Muscle layer of colon (tissue), 2 donors: ENCODE measurements around the gene PHACTR3.

ENCODE experiments used
- H3K27ac ChIP-seq: one replicate; pipeline ENCODE4 v1.7.0; 2013; ENCODE audit warnings: low read depth, mild to moderate bottlenecking, low read length, moderate library complexity
- H3K27me3 ChIP-seq, 2 donors: one replicate each; pipeline ENCODE4 v1.7.0; 2013; ENCODE audit warnings: low read length in 2 of 2, mild to moderate bottlenecking in 2 of 2; ENCODE audit not compliant: insufficient read depth in 2 of 2, control insufficient read depth in 1 of 2
- H3K36me3 ChIP-seq: one replicate; pipeline ENCODE4 v1.7.0; 2013; ENCODE audit warnings: mild to moderate bottlenecking, low read length; ENCODE audit not compliant: insufficient read depth
- H3K4me1 ChIP-seq: one replicate; pipeline ENCODE4 v1.7.0; 2013; ENCODE audit warnings: mild to moderate bottlenecking, low read length; ENCODE audit not compliant: insufficient read depth
- H3K4me3 ChIP-seq, 2 donors: one replicate each; pipeline ENCODE4 v1.7.0; 2013; ENCODE audit warnings: low read length in 2 of 2, low read depth in 1 of 2, mild to moderate bottlenecking in 1 of 2, moderate library complexity in 1 of 2
- H3K9ac ChIP-seq: one replicate; pipeline ENCODE4 v1.7.0; 2013; ENCODE audit warnings: low read length
- H3K9me3 ChIP-seq: one replicate; pipeline ENCODE4 v1.7.0; 2013; ENCODE audit warnings: mild to moderate bottlenecking, low read length
- donor health status: abdominal sarcoma.
- donor health status: Adenocarcinoma of cecum.

Gene PHACTR3

GRCh38 chr20:59731376-59731775, 127.0 kb downstream of the PHACTR3 start:
- no peak overlapping the region for H3K4me3 ChIP-seq
- H3K27me3 ChIP-seq: no peaks in the 10 kb centered on the region
- no peak overlapping the region for H3K27ac ChIP-seq

DNA sequence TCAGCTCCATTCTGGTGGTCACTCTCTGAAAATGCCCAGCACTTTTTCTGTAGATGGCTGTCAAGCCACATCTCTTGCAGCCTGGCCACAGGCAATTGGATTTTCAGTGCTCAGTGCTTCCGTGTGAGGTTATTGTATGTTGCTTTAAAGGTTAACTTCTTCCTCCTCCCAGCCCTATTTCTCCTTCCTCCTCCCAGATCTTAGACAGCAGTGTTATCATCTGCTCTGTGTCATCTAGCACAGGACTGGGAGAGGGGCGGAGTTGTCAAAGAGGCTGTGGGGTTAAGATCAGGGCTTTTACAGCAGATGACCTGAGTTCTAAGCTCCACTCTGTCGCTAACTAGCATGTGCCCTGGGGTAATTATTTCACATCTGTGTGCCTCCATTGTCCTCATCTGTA, 129.0 kb downstream of the PHACTR3 start:
- Histone ChIP-seq H3K9ac (no peak overlapping the region), H3K4me1 (no peaks in the 10 kb centered on the region), H3K4me3 (no peak overlapping the region), H3K36me3 (no peaks in the 10 kb centered on the region), H3K9me3 (no peaks in the 10 kb centered on the region), H3K27me3 (no peaks in the 10 kb centered on the region), H3K27ac (no peak overlapping the region)

More at GRCh38 chr20:59731376-59731775, 127.0 kb downstream of the PHACTR3 start:
- no peaks in the 10 kb centered on the region for H3K4me1 ChIP-seq
- no peaks in the 10 kb centered on the region for H3K36me3 ChIP-seq
- H3K9me3 ChIP-seq: no peaks in the 10 kb centered on the region
- H3K9ac ChIP-seq: no peak overlapping the region

GRCh38 chr20:59735486-59735885, 131.1 kb downstream of the PHACTR3 start:
- no peaks in the 10 kb centered on the region for H3K27me3 ChIP-seq
- no peaks in the 10 kb centered on the region for H3K4me1 ChIP-seq
- no peak overlapping the region for H3K27ac ChIP-seq
- no peaks in the 10 kb centered on the region for H3K36me3 ChIP-seq
- H3K4me3 ChIP-seq: no peak overlapping the region
- H3K9ac ChIP-seq: no peak overlapping the region
- H3K9me3 ChIP-seq: no peaks in the 10 kb centered on the region

GRCh38 chr20:59735917-59736316, 131.6 kb downstream of the PHACTR3 start:
- Histone ChIP-seq H3K27me3 (no peaks in the 10 kb centered on the region), H3K9me3 (no peaks in the 10 kb centered on the region), H3K27ac (no peak overlapping the region), H3K4me3 (no peak overlapping the region), H3K36me3 (no peaks in the 10 kb centered on the region), H3K4me1 (no peaks in the 10 kb centered on the region), H3K9ac (no peak overlapping the region)

GRCh38 chr20:59736366-59736765, 132.0 kb downstream of the PHACTR3 start:
- Histone ChIP-seq H3K4me3 (no peak overlapping the region), H3K36me3 (no peaks in the 10 kb centered on the region), H3K27ac (no peak overlapping the region), H3K9me3 (no peaks in the 10 kb centered on the region), H3K27me3 (no peaks in the 10 kb centered on the region), H3K4me1 (no peaks in the 10 kb centered on the region), H3K9ac (no peak overlapping the region)

GRCh38 chr20:59737073-59737666, 132.8 kb downstream of the PHACTR3 start:
- H3K27me3 ChIP-seq: no peaks in the 10 kb centered on the region
- no peak overlapping the region for H3K27ac ChIP-seq
- no peak overlapping the region for H3K9ac ChIP-seq
- H3K9me3 ChIP-seq: no peaks in the 10 kb centered on the region
- H3K4me3 ChIP-seq: no peak overlapping the region
- no peaks in the 10 kb centered on the region for H3K36me3 ChIP-seq
- no peaks in the 10 kb centered on the region for H3K4me1 ChIP-seq

GRCh38 chr20:59737816-59738215, 133.5 kb downstream of the PHACTR3 start:
- Histone ChIP-seq H3K9me3 (no peaks in the 10 kb centered on the region), H3K27me3 (no peaks in the 10 kb centered on the region), H3K4me3 (no peak overlapping the region), H3K27ac (no peak overlapping the region), H3K4me1 (no peaks in the 10 kb centered on the region), H3K9ac (no peak overlapping the region), H3K36me3 (no peaks in the 10 kb centered on the region)

DNA sequence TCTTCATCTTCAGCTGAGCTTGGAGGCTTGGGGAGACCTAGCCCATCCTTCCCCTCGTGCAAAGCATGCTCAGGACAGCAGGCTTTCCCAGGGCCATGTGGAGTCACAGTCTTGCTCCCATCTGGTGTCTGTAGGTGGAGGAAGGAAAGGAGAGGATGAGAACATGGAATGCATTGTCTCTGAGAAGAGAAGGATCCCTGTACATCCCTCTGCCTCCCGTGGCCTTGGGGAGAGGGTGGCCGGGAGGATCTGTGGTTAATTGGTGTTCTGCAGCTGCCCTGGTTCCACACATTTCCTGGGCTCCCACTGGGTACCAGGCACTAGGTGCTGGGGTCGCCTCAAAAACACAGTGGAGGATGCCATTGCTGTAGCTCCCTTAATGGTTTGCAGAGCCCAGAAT, 134.5 kb downstream of the PHACTR3 start:
- no peak overlapping the region for H3K27ac ChIP-seq
- H3K9ac ChIP-seq: no peak overlapping the region
- H3K9me3 ChIP-seq: no peaks in the 10 kb centered on the region
- no peak overlapping the region for H3K4me3 ChIP-seq
- H3K36me3 ChIP-seq: no peaks in the 10 kb centered on the region
- H3K27me3 ChIP-seq: no peaks in the 10 kb centered on the region
- no peaks in the 10 kb centered on the region for H3K4me1 ChIP-seq

DNA sequence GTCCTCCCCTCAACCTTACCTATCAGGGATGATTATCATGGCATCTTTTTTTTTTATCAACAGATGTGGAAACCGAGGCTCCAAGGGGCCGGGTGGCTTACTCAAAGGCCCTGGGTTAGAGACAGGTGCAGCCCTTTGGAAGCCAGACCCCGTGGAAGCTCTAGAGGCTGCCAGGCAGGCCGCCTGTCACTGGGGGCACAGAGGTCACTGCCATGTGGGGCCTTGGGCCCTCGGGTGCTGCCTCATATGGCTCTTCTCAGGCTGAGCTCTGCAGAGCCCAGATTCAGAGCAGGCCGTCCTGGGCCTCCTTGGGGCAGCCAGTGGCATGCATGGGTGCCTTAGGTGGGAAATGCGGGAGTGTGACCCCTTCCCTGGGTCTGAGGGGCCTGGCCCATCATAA, 136.3 kb downstream of the PHACTR3 start:
- no peak overlapping the region for H3K27ac ChIP-seq
- no peaks in the 10 kb centered on the region for H3K9me3 ChIP-seq
- H3K36me3 ChIP-seq: no peaks in the 10 kb centered on the region
- H3K4me1 ChIP-seq: no peaks in the 10 kb centered on the region
- H3K4me3 ChIP-seq: no peak overlapping the region
- no peaks in the 10 kb centered on the region for H3K27me3 ChIP-seq
- H3K9ac ChIP-seq: no peak overlapping the region

DNA sequence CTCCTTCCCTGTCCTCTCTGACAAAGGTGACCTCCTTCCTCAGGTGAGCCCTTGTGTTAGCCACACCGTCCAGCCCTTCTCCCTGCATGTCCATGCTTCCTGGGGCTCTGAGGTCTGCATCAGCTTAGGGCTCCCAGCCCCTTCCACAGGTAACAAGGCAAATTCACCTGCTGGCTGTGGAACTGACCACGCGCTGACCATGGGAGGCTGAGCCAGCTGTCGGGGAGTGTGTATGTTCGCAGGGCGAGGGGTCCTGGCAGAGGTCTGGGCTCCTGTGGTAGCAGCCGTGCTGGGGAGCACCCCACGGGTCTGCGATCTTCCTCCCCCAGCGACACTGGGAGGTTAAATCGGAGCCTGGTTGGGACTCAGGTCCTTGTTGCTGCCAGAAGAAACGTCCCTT, 136.7 kb downstream of the PHACTR3 start:
- Histone ChIP-seq H3K36me3 (no peaks in the 10 kb centered on the region), H3K4me3 (no peak overlapping the region), H3K27me3 (no peaks in the 10 kb centered on the region), H3K27ac (no peak overlapping the region), H3K9me3 (no peaks in the 10 kb centered on the region), H3K4me1 (no peaks in the 10 kb centered on the region), H3K9ac (no peak overlapping the region)

DNA sequence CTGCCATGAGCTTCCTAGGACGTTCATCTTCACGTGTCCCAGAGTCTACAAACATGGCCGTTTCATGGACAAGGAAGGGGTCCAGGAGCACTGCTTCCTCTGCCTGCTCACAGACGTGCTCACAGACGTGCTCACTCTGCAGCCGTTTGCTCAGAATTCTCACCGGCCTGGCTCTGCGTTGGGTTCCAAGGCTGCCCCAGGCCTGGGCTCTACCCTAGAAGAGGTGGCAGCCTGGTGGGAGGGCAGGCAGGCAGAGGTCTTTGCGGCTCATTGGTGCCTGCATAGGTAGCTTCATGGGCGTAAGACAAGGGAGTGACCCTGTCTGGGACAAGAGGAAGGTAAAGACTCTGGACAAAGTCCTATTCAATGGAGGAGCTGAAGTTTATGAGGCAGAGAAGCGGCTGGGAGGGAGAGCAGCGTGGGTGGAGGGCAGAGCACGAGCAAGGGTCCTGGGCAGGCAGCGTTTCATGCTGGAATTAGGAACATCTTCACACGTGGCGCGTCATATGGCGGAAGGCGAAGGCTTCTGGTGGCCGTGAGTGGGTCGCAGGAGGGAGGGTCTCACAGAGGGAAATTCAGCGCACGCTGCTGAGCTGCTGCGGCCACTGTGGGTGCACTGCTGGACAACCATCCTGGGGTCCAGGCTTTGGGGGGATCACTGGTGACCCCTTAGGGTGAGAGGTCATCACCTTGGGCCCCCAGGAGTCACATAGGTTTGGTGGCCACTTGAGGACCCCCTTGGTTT, 138.2 kb downstream of the PHACTR3 start:
- no peak overlapping the region for H3K27ac ChIP-seq
- H3K27me3 ChIP-seq: no peaks in the 10 kb centered on the region
- H3K36me3 ChIP-seq: no peaks in the 10 kb centered on the region
- H3K9me3 ChIP-seq: no peaks in the 10 kb centered on the region
- H3K9ac ChIP-seq: no peak overlapping the region
- H3K4me3 ChIP-seq: no peak overlapping the region
- H3K4me1 ChIP-seq: no peaks in the 10 kb centered on the region

DNA sequence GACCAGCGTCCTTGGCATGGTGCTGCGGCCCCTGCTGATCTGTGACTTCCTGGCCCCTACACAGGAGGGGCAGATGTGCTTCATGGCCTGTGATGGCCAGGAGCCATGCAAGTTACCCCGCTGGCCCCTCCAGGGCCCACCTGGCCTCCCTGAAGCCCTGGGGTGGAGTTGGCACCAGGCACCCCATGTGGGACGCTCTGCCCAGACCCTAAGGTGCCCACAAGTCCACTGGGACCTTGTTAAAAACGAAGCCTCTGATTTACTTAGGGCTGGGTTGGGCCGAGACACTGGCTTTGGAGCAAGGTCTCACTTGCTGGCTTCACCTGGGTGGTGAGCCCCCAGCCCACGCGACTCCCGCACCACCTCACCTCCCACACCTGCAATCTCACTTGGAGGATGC, 139.0 kb downstream of the PHACTR3 start:
- Histone ChIP-seq H3K9me3 (no peaks in the 10 kb centered on the region), H3K27me3 (no peaks in the 10 kb centered on the region), H3K4me3 (no peak overlapping the region), H3K9ac (no peak overlapping the region), H3K4me1 (no peaks in the 10 kb centered on the region), H3K27ac (no peak overlapping the region), H3K36me3 (no peaks in the 10 kb centered on the region)
